ENCODE results near the gene FAM20C. TPM values are rescaled to one million over a fixed set of nuclear protein-coding genes. Genes with fewer than 3 reads are reported as not detected.

FAM20C gene
- total RNA-seq, 1 experiment from 2014 or later = 34.0 TPM

GRCh38 chr7:276230-276835 lies 84.0 kb downstream of the FAM20C start:
- no peaks in the 10 kb centered on the region for H3K4me1 Mint-ChIP-seq (ENCODE audit: low read depth, unreplicated experiment)
- BruUV-seq (replicated peaks) = no TSS peak
- ChIA-PET CTCF (no interaction called here), POLR2A (no interaction called here)
- no peaks in the 10 kb centered on the region for H3K36me3 Mint-ChIP-seq (ENCODE audit: insufficient read depth, unreplicated experiment)
- no peak for DNase-seq
- H3K4me3 ChIP-seq (ENCODE audit: low read depth, low read length) = no peak overlapping the region
- no peaks in the 10 kb centered on the region for H3K36me3 ChIP-seq (ENCODE audit: control insufficient read depth, insufficient read depth, low read length)
- H3K4me1 ChIP-seq = no peaks in the 10 kb centered on the region
- intact Hi-C loops (cut with micrococcal nuclease; ENCODE audit: unreplicated experiment) = no loop called here
- no peak overlapping the region for H3K4me3 Mint-ChIP-seq (ENCODE audit: unreplicated experiment)
- peaks cover 22% of the 10 kb centered on the region for H3K9me3 ChIP-seq
- H3K27me3 ChIP-seq (replicated peaks; ENCODE audit: control insufficient read depth, insufficient read depth, low read length) = no peaks in the 10 kb centered on the region
- H3K27me3 Mint-ChIP-seq (ENCODE audit: insufficient read depth, unreplicated experiment) = no peaks in the 10 kb centered on the region
- no peak overlapping the region for H3K27ac Mint-ChIP-seq (ENCODE audit: unreplicated experiment)
- H3K9me3 Mint-ChIP-seq (ENCODE audit: unreplicated experiment) = peaks cover 36% of the 10 kb centered on the region
- TF ChIP-seq CTCF (IDR thresholded peaks at IDR 0.05; ENCODE audit: insufficient read depth in 1 of 2, low read depth in 1 of 2, low read length in 1 of 2, severe bottlenecking in 1 of 2, unreplicated experiment in 1 of 2) = no peak

GRCh38 chr7:277228-277627 lies 84.9 kb downstream of the FAM20C start:
- no peak overlapping the region for H3K4me3 Mint-ChIP-seq (ENCODE audit: unreplicated experiment)
- intact Hi-C loops (cut with micrococcal nuclease; ENCODE audit: unreplicated experiment) = no loop called here
- Histone ChIP-seq H3K36me3 (ENCODE audit: control insufficient read depth, insufficient read depth, low read length) (no peaks in the 10 kb centered on the region), H3K9me3 (peaks cover 22% of the 10 kb centered on the region), H3K4me1 (no peaks in the 10 kb centered on the region), H3K27me3 (replicated peaks; ENCODE audit: control insufficient read depth, insufficient read depth, low read length) (no peaks in the 10 kb centered on the region), H3K4me3 (ENCODE audit: low read depth, low read length) (no peak overlapping the region)
- no peak overlapping the region for H3K27ac Mint-ChIP-seq (ENCODE audit: unreplicated experiment)
- BruUV-seq (replicated peaks) = no TSS peak
- no peak for DNase-seq
- no peak for TF ChIP-seq CTCF (IDR thresholded peaks at IDR 0.05; ENCODE audit: insufficient read depth in 1 of 2, low read depth in 1 of 2, low read length in 1 of 2, severe bottlenecking in 1 of 2, unreplicated experiment in 1 of 2)
- POLR2A ChIA-PET = no interaction called here
- no peaks in the 10 kb centered on the region for H3K4me1 Mint-ChIP-seq (ENCODE audit: low read depth, unreplicated experiment)
- CTCF ChIA-PET = interaction anchor here (0.6 kb wide), 1 partner anchor 26 kb away, joined by 3 read pairs; no protein-coding TSS in a partner anchor
- no peaks in the 10 kb centered on the region for H3K27me3 Mint-ChIP-seq (ENCODE audit: insufficient read depth, unreplicated experiment)
- H3K9me3 Mint-ChIP-seq (ENCODE audit: unreplicated experiment) = peaks cover 36% of the 10 kb centered on the region
- H3K36me3 Mint-ChIP-seq (ENCODE audit: insufficient read depth, unreplicated experiment) = no peaks in the 10 kb centered on the region

GRCh38 chr7:278081-278480 lies 85.7 kb downstream of the FAM20C start:
- Histone ChIP-seq H3K36me3 (ENCODE audit: control insufficient read depth, insufficient read depth, low read length) (no peaks in the 10 kb centered on the region), H3K4me1 (no peaks in the 10 kb centered on the region), H3K9me3 (peaks cover 22% of the 10 kb centered on the region), H3K27me3 (replicated peaks; ENCODE audit: control insufficient read depth, insufficient read depth, low read length) (no peaks in the 10 kb centered on the region), H3K4me3 (ENCODE audit: low read depth, low read length) (no peak overlapping the region)
- H3K36me3 Mint-ChIP-seq (ENCODE audit: insufficient read depth, unreplicated experiment) = no peaks in the 10 kb centered on the region
- H3K9me3 Mint-ChIP-seq (ENCODE audit: unreplicated experiment) = peaks cover 30% of the 10 kb centered on the region
- no peak for TF ChIP-seq CTCF (IDR thresholded peaks at IDR 0.05; ENCODE audit: insufficient read depth in 1 of 2, low read depth in 1 of 2, low read length in 1 of 2, severe bottlenecking in 1 of 2, unreplicated experiment in 1 of 2)
- no peak overlapping the region for H3K4me3 Mint-ChIP-seq (ENCODE audit: unreplicated experiment)
- CTCF ChIA-PET = no interaction called here
- no peaks in the 10 kb centered on the region for H3K27me3 Mint-ChIP-seq (ENCODE audit: insufficient read depth, unreplicated experiment)
- intact Hi-C loops (cut with micrococcal nuclease; ENCODE audit: unreplicated experiment) = no loop called here
- no TSS peak for BruUV-seq (replicated peaks)
- H3K4me1 Mint-ChIP-seq (ENCODE audit: low read depth, unreplicated experiment) = no peaks in the 10 kb centered on the region
- POLR2A ChIA-PET = no interaction called here
- H3K27ac Mint-ChIP-seq (ENCODE audit: unreplicated experiment) = no peak overlapping the region
- no peak for DNase-seq

Data from Caco-2 (cell line).